CD14-positive monocyte (primary cell): ENCODE data around the gene CR1L. TPM values are rescaled to one million over a fixed set of nuclear protein-coding genes. Genes with fewer than 3 reads are reported as not detected.
A peak's percentile ranks its signal among the peaks of the same experiment; 100 is the strongest.

Experiments
- DNase-seq, 3 donors: peaks; one replicate each; pipeline ENCODE4 v3.0.0-alpha.2; 2011 to 2022
- H2AFZ ChIP-seq: 2 replicates; pipeline ENCODE4 v1.6.0; 2012; ENCODE audit warnings: mild to moderate bottlenecking, low read depth, low read length, inconsistent platforms; ENCODE audit not compliant: insufficient read depth, poor library complexity, severe bottlenecking
- H3K27ac ChIP-seq, 2 donors: 1 replicate in 1 of 2; 2 replicates in 1 of 2; pipeline ENCODE4 v1.5.1; 2012 to 2013; ENCODE audit warnings: low read length in 2 of 2, control low read depth in 1 of 2, inconsistent platforms in 1 of 2, low read depth in 1 of 2, mild to moderate bottlenecking in 1 of 2
- H3K27me3 ChIP-seq, 2 donors: one replicate each; pipeline versions ENCODE4 v1.6.0 to v1.6.1; 2011 to 2013; ENCODE audit warnings: low read length in 2 of 2; ENCODE audit not compliant: control insufficient read depth in 2 of 2, insufficient read depth in 2 of 2
- H3K36me3 ChIP-seq, 2 donors: replicated peaks in 1 of 2; 1 replicate in 1 of 2; 2 replicates in 1 of 2; pipeline versions ENCODE4 v1.5.1 to v1.6.1; 2012 to 2013; ENCODE audit warnings: low read length in 2 of 2, control low read depth in 1 of 2, inconsistent platforms in 1 of 2, mild to moderate bottlenecking in 1 of 2; ENCODE audit not compliant: insufficient read depth in 2 of 2, control insufficient read depth in 1 of 2
- H3K4me1 ChIP-seq, 2 donors: 1 replicate in 1 of 2; 2 replicates in 1 of 2; pipeline versions ENCODE4 v1.5.1 to v1.6.1; 2012 to 2013; ENCODE audit warnings: low read length in 2 of 2, control low read depth in 1 of 2, inconsistent platforms in 1 of 2, mild to moderate bottlenecking in 1 of 2, moderate library complexity in 1 of 2; ENCODE audit not compliant: insufficient read depth in 2 of 2, control insufficient read depth in 1 of 2
- H3K4me2 ChIP-seq: replicated peaks from 2 replicates; pipeline ENCODE3; 2012; ENCODE audit warnings: low read length, moderate library complexity, mild to moderate bottlenecking; ENCODE audit not compliant: poor library complexity, severe bottlenecking; ENCODE audit errors: extremely low read depth
- H3K4me3 ChIP-seq, 3 experiments: fragments of 200-600 bp in 1 of 3; sonication (generic) in 1 of 3; replicated peaks in 1 of 3; 1 replicate in 2 of 3; 2 replicates in 1 of 3; pipeline ENCODE4 v1.5.1; 2011 to 2013; ENCODE audit warnings: low read length in 3 of 3, mild to moderate bottlenecking in 3 of 3, control low read depth in 2 of 3, low read depth in 2 of 3, inconsistent platforms in 1 of 3, moderate library complexity in 1 of 3
- H3K79me2 ChIP-seq: 2 replicates; pipeline ENCODE4 v1.6.0; 2012; ENCODE audit warnings: mild to moderate bottlenecking, control low read depth, inconsistent platforms, low read length, moderate library complexity; ENCODE audit not compliant: insufficient read depth
- H3K9ac ChIP-seq: 2 replicates; pipeline ENCODE4 v1.6.0; 2017; ENCODE audit warnings: low read length, mild to moderate bottlenecking; ENCODE audit not compliant: insufficient read depth, poor library complexity, severe bottlenecking
- H3K9me3 ChIP-seq, 2 donors: replicated peaks in 1 of 2; 1 replicate in 1 of 2; 2 replicates in 1 of 2; pipeline versions ENCODE4 v1.5.1 to v1.6.1; 2012 to 2013; ENCODE audit warnings: low read length in 2 of 2, control low read depth in 1 of 2; ENCODE audit not compliant: control insufficient read depth in 1 of 2, insufficient read depth in 1 of 2
- H4K20me1 ChIP-seq: 2 replicates; pipeline ENCODE4 v1.6.0; 2012; ENCODE audit warnings: mild to moderate bottlenecking, low read length, control low read depth, moderate library complexity; ENCODE audit not compliant: insufficient read depth
- H3K27ac Mint-ChIP-seq, 7 donors: one replicate each; pipeline ENCODE4 v1.8.0; 2020; ENCODE audit warnings: mild to moderate bottlenecking in 7 of 7, mixed read lengths in 7 of 7, moderate library complexity in 6 of 7, inconsistent platforms in 2 of 7
- H3K27me3 Mint-ChIP-seq, 3 donors: one replicate each; pipeline ENCODE4 v1.8.0; 2021 to 2022; ENCODE audit warnings: low read depth in 3 of 3, mild to moderate bottlenecking in 3 of 3, mixed read lengths in 3 of 3, moderate library complexity in 3 of 3, inconsistent platforms in 1 of 3
- H3K36me3 Mint-ChIP-seq, 2 donors: one replicate each; pipeline ENCODE4 v1.8.0; 2020; ENCODE audit warnings: mixed read lengths in 2 of 2, inconsistent platforms in 1 of 2, mild to moderate bottlenecking in 1 of 2
- H3K4me1 Mint-ChIP-seq: one replicate; pipeline ENCODE4 v1.8.0; 2020; ENCODE audit warnings: mild to moderate bottlenecking, mixed read lengths
- H3K4me3 Mint-ChIP-seq, 2 donors: one replicate each; pipeline ENCODE4 v1.8.0; 2020; ENCODE audit warnings: mild to moderate bottlenecking in 2 of 2, mixed read lengths in 2 of 2, moderate library complexity in 1 of 2
- H3K9me3 Mint-ChIP-seq, 7 donors: one replicate each; pipeline ENCODE4 v1.8.0; 2020 to 2022; ENCODE audit warnings: mixed read lengths in 7 of 7, mild to moderate bottlenecking in 6 of 7, moderate library complexity in 6 of 7, inconsistent platforms in 2 of 7
- WGBS: methylation state at CpG from one replicate; pipeline ENCODE4 v1.1.5; 2013; ENCODE audit warnings: missing lambda C conversion rate; ENCODE audit not compliant: insufficient coverage; 5-methylcytosine and 5-hydroxymethylcytosine counted together
- intact Hi-C, 2 donors: fragments of 100-400 bp; cut with micrococcal nuclease; formaldehyde crosslinking; loops; one replicate each; pipeline versions ENCODE4 v1.15.0 to v1.15.1; 2023
- polyA plus RNA-seq, 3 donors: library from polyadenylated mRNA; depleted of rRNA in 1 of 3; unstranded in 2 of 3; stranded (reverse) in 1 of 3; fragments of 300-500 nt in 2 of 3; fragments of >200 nt in 1 of 3; fragmentation: Illumina TruSeq in 2 of 3; gene quantifications; 1 replicate in 2 of 3; 2 replicates in 1 of 3; pipeline ENCODE4 v1.2.3, GENCODE V29; 2012 to 2021
- TF ChIP-seq, protein P1 (sequence below): fragments of 200-600 bp; IDR thresholded peaks from one replicate; pipeline ENCODE4 v1.8.0; 2022; ENCODE audit warnings: antibody characterized with exemption, mild to moderate bottlenecking

The CR1L gene
- polyA plus RNA-seq, 3 donors = 0.49 TPM; not detected in 2

DNA sequence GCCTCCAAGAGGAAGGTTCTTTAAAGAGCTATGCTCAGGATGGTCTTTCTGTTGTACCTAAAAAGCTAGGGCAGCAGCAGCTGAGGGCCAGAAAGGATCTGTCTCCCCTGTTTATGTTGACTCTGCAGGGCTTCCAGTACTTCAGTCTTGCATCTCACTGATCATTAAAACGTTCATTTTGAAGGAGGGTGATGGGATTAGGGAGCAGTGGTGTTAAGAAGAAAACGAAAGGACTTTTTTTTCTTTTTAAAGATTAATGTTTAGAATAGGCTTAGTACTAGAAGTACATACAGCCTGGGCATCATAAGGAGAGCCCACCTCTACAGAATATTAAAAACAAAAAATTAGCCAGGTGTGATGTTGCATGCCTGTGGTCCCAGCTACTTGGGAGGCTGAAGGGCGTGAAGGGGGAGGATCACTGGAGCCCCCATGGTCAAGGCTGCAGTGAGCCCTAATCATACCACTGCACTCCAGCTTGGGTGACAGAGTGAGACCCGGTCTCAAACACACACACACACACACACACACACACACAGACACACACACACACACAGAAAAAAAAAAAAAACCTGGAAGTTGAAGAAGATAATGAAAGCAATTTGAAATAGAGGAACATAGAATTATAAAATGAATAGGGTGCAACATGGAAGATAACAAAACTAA, 2.9 kb downstream of the CR1L start:
- Mint-ChIP-seq H3K4me1 (peaks cover 19% of the 10 kb centered on the region), H3K27ac (no peak overlapping the region), H3K4me3 (peak overlapping the region in 1 of 2 donors; percentile 41), H3K9me3 (peaks cover 0 to 2% (median 0%) of the 10 kb centered on the region in 7 donors), H3K27me3 (peaks cover 5 to 6% (median 6%) of the 10 kb centered on the region in 3 donors), H3K36me3 (peaks cover 1 to 6% of the 10 kb centered on the region in 2 donors)
- no peaks in the 10 kb centered on the region for H3K79me2 ChIP-seq
- DNase-seq = no peak
- no peak overlapping the region for H3K4me3 ChIP-seq
- H3K9me3 ChIP-seq = no peaks in the 10 kb centered on the region
- intact Hi-C loops = no loop called here
- H2AFZ ChIP-seq = no peak overlapping the region
- no peak overlapping the region for H3K9ac ChIP-seq
- TF ChIP-seq, protein P1, sequence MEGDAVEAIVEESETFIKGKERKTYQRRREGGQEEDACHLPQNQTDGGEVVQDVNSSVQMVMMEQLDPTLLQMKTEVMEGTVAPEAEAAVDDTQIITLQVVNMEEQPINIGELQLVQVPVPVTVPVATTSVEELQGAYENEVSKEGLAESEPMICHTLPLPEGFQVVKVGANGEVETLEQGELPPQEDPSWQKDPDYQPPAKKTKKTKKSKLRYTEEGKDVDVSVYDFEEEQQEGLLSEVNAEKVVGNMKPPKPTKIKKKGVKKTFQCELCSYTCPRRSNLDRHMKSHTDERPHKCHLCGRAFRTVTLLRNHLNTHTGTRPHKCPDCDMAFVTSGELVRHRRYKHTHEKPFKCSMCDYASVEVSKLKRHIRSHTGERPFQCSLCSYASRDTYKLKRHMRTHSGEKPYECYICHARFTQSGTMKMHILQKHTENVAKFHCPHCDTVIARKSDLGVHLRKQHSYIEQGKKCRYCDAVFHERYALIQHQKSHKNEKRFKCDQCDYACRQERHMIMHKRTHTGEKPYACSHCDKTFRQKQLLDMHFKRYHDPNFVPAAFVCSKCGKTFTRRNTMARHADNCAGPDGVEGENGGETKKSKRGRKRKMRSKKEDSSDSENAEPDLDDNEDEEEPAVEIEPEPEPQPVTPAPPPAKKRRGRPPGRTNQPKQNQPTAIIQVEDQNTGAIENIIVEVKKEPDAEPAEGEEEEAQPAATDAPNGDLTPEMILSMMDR = no peak
- no peak overlapping the region for H3K27ac ChIP-seq
- WGBS = 50% methylated on average over 1 of the region's 4 CpGs
- H3K27me3 ChIP-seq = peaks cover 0 to 4% of the 10 kb centered on the region in 2 donors
- H3K36me3 ChIP-seq = no peaks in the 10 kb centered on the region
- peaks cover 11 to 17% of the 10 kb centered on the region in 2 donors for H3K4me1 ChIP-seq
- no peak overlapping the region for H3K4me2 ChIP-seq
- H4K20me1 ChIP-seq = no peaks in the 10 kb centered on the region

DNA sequence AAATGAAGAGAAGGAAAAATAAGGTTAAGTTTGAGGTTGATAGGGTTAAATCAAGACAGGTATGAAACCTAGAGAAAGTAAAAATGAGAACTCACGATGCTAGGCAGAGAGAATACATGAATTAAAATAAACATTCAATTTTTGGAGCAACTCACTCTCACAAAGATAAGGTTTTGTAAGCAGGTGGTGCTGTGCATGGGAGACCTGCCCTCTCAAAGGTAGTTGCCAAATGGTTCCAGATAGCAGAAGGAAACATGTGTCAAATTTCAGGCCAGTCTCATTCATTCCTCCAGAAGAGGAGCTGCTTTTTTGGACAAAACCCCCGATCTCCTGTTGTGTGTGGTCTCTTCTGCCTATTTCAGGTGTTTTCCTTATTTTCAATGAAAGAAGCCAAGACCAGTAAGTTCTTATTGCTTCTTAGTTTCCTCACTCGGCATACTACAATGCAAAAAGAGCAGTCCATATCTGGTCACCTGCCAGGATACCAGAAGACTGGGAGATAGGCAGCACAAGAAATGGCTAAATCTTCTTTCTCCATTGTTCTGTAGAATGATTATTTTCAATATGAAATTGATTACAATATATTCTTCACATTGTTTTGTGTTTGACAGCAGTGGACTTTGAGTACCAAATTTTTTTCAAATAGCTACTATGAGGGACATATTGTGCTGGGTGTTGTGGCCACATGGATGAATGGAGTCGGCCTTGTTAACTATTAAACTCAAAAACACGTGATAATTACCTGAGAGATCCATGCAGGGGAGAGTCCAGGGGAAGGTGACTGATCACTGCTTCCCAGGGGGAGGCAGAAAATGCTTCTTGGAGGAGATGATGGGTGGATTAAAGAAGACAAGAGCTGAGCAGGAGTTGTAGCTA, 3.6 kb downstream of the CR1L start:
- Mint-ChIP-seq H3K4me1 (peaks cover 19% of the 10 kb centered on the region), H3K27ac (no peak overlapping the region), H3K4me3 (no peak overlapping the region), H3K36me3 (peaks cover 0 to under 1% of the 10 kb centered on the region in 2 donors), H3K27me3 (peaks cover 5 to 6% (median 6%) of the 10 kb centered on the region in 3 donors), H3K9me3 (peaks cover 0 to 2% (median 0%) of the 10 kb centered on the region in 7 donors)
- TF ChIP-seq, protein P1 = no peak
- H3K4me2 ChIP-seq = no peak overlapping the region
- no peaks in the 10 kb centered on the region for H3K36me3 ChIP-seq
- peaks cover 0 to 4% of the 10 kb centered on the region in 2 donors for H3K27me3 ChIP-seq
- no peak overlapping the region for H3K27ac ChIP-seq
- 100% methylated on average over 3 of the region's 5 CpGs for WGBS
- no peak overlapping the region for H3K9ac ChIP-seq
- H4K20me1 ChIP-seq = no peaks in the 10 kb centered on the region
- no peaks in the 10 kb centered on the region for H3K9me3 ChIP-seq
- no peak overlapping the region for H3K4me3 ChIP-seq
- intact Hi-C loops = no loop called here
- no peak overlapping the region for H2AFZ ChIP-seq
- no peak for DNase-seq
- peaks cover 11 to 17% of the 10 kb centered on the region in 2 donors for H3K4me1 ChIP-seq
- H3K79me2 ChIP-seq = no peaks in the 10 kb centered on the region
